Activated T-helper 1 cell treated with anti-CD3 and anti-CD28 coated beads, Interleukin-12 subunit alpha, Interleukin-12 subunit beta, Interleukin-2, Interleukin-4 antibody, amounts not matched to agents 30 ng/mL and 10 ng/mL and 1 ng/mL, durations not matched to agents 14 hours and 24 hours and 36 hours (primary cell): Measurements from ENCODE around the gene IQCF2. TPM values are rescaled to one million over a fixed set of nuclear protein-coding genes. Genes with fewer than 3 reads are reported as not detected.
"Not testable (repeated sequence)": the region's sequence is repeated elsewhere in the genome, so short reads cannot be mapped to it uniquely, and the experiment has no call there.

Experiments
- DNase-seq: peaks from one replicate; pipeline ENCODE4 v3.0.0; 2021; ENCODE audit warnings: low spot score
- H3K27ac Mint-ChIP-seq: one replicate; pipeline ENCODE4 v1.8.0; 2021; ENCODE audit warnings: mild to moderate bottlenecking, mixed read lengths
- H3K27me3 Mint-ChIP-seq: one replicate; pipeline ENCODE4 v1.8.0; 2022; ENCODE audit warnings: mild to moderate bottlenecking, moderate library complexity, mixed read lengths; ENCODE audit not compliant: insufficient read depth
- H3K36me3 Mint-ChIP-seq: one replicate; pipeline ENCODE4 v1.8.0; 2021; ENCODE audit warnings: low read depth, mixed read lengths
- H3K4me1 Mint-ChIP-seq: one replicate; pipeline ENCODE4 v1.8.0; 2021; ENCODE audit warnings: low read depth, mixed read lengths
- H3K4me3 Mint-ChIP-seq: one replicate; pipeline ENCODE4 v1.8.0; 2021; ENCODE audit warnings: mild to moderate bottlenecking, moderate library complexity, mixed read lengths
- H3K9me3 Mint-ChIP-seq: one replicate; pipeline ENCODE4 v1.8.0; 2021; ENCODE audit warnings: mixed read lengths
- intact Hi-C: fragments of 100-400 bp; cut with micrococcal nuclease; formaldehyde crosslinking; loops from one replicate; pipeline ENCODE4 v1.15.1; 2024
- total RNA-seq: library from RNA; stranded (reverse); gene quantifications from 2 replicates; pipeline ENCODE4 v1.2.3, GENCODE V29; 2022

IQCF2 gene
- total RNA-seq, 1 donor from 2014 or later: not detected

GRCh38 chr3:51855411-51855810 lies 6.0 kb upstream of the IQCF2 start:
- peaks cover 11% of the 10 kb centered on the region for H3K27me3 Mint-ChIP-seq
- H3K27ac Mint-ChIP-seq, DNase-seq, H3K4me3 Mint-ChIP-seq, H3K4me1 Mint-ChIP-seq, H3K36me3 Mint-ChIP-seq, H3K9me3 Mint-ChIP-seq, intact Hi-C loops: not testable (repeated sequence)

GRCh38 chr3:51862886-51863285 lies 1.5 kb downstream of the IQCF2 start:
- Mint-ChIP-seq H3K27ac (no peak overlapping the region), H3K4me1 (no peaks in the 10 kb centered on the region), H3K4me3 (no peak overlapping the region), H3K9me3 (no peaks in the 10 kb centered on the region), H3K27me3 (peaks cover 24% of the 10 kb centered on the region), H3K36me3 (no peaks in the 10 kb centered on the region)
- intact Hi-C loops: no loop called here
- DNase-seq: no peak

DNA sequence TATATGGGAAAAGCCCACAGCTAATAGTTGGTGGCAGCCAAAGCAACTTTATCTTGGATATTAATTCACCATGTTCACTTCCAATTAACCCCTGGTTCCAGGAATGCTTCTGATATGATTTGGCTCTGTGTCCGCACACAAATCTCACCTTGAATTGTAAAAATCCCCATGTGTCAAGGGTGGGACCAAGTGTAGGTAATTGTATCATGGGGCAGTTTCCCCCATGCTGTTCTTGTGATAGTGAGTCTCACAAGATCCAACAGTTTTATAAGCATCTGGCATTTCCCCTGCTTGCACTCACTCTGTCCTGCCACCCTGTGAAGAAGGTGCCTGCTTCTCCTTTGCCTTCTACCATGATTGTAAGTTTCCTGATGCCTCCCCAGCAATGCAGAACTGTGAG lies 7.5 kb downstream of the IQCF2 start:
- H3K36me3 Mint-ChIP-seq: not testable (repeated sequence)

DNA sequence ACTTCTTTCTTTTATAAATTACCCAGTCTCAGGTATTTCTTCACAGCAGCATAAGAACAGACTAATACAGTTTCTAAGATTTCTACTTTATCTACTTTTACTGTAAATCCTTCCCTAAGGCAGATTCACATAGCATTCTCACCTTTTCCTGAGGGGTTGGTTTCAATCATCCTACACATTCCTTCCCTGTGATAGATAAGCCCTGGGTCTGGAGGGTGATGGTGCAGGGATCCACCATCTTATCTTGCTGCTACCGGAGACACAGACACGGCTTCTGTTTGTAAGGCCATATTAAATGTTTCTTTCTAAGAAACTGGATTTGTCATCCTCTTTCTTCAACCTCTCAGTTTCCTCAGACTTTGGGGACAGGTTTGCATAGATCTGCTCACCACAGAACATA lies 7.9 kb downstream of the IQCF2 start:
- Mint-ChIP-seq H3K27me3 (peaks cover 31% of the 10 kb centered on the region), H3K27ac (no peak overlapping the region), H3K9me3 (no peaks in the 10 kb centered on the region), H3K4me1 (no peaks in the 10 kb centered on the region), H3K4me3 (no peak overlapping the region), H3K36me3 (no peaks in the 10 kb centered on the region)
- DNase-seq: no peak
- intact Hi-C loops: no loop called here

More for the DNA sequence above, 7.5 kb downstream of the IQCF2 start:
- peaks cover 31% of the 10 kb centered on the region for H3K27me3 Mint-ChIP-seq
- H3K4me3 Mint-ChIP-seq, H3K9me3 Mint-ChIP-seq, H3K4me1 Mint-ChIP-seq, H3K27ac Mint-ChIP-seq, intact Hi-C loops, DNase-seq: not testable (repeated sequence)

GRCh38 chr3:51873253-51873766 lies 11.9 kb downstream of the IQCF2 start:
- Mint-ChIP-seq H3K27ac (no peak overlapping the region), H3K27me3 (peaks cover 20% of the 10 kb centered on the region), H3K9me3 (no peaks in the 10 kb centered on the region), H3K4me3 (no peak overlapping the region), H3K36me3 (no peaks in the 10 kb centered on the region), H3K4me1 (no peaks in the 10 kb centered on the region)
- no peak for DNase-seq
- intact Hi-C loops: no loop called here

DNA sequence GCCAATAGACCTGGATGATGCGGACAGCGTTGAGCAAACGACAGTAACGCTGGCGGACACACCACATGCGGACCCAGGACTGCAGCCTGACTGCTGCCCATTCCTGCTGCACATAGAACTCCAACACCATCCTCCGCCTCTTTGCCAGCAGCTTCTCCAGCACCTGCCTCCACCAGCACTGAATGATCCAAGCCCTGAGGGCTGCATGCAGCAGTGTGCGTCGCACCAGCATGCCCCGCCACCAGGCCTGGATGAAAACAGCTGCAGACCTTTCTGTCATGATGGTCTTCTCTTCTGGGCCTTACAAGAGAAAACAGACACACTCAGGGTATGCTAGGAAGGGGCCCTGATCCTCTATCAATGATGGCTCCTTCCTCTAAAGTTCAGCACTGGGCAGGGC lies 12.5 kb downstream of the IQCF2 start:
- no peak overlapping the region for H3K4me3 Mint-ChIP-seq
- no peaks in the 10 kb centered on the region for H3K9me3 Mint-ChIP-seq
- DNase-seq: no peak
- no peak overlapping the region for H3K27ac Mint-ChIP-seq
- H3K4me1 Mint-ChIP-seq: no peaks in the 10 kb centered on the region
- H3K27me3 Mint-ChIP-seq: peaks cover 17% of the 10 kb centered on the region
- intact Hi-C loops: no loop called here
- no peaks in the 10 kb centered on the region for H3K36me3 Mint-ChIP-seq

- no peaks in the 10 kb centered on the region for H3K36me3 Mint-ChIP-seq
- H3K4me3 Mint-ChIP-seq: no peak overlapping the region
- DNase-seq: no peak
- H3K27me3 Mint-ChIP-seq: peaks cover 14% of the 10 kb centered on the region
- intact Hi-C loops: no loop called here
- no peak overlapping the region for H3K27ac Mint-ChIP-seq
- no peaks in the 10 kb centered on the region for H3K4me1 Mint-ChIP-seq
- no peaks in the 10 kb centered on the region for H3K9me3 Mint-ChIP-seq
Observed at GRCh38 chr3:51874411-51874810, 13.0 kb downstream of the IQCF2 start.

DNA sequence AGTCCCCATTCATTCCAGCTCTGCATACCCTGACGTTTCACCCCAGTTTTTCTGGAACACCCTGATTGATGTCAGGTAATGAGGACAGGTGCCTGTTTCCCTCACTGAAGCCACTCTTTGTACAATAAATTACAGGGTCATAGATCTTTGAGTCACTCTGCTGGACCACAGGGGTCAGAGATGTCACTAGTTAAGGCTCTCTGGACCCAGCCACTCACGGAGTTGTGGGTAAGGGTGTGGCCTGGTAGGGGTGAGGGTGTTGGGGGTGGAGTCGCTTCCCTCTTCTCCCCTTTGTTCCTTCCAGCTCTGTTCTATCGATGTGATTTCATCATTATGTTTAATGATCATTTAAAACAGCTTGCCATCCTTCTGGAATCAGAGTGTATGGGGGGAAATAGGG lies 13.5 kb downstream of the IQCF2 start:
- no peak for DNase-seq

DNA sequence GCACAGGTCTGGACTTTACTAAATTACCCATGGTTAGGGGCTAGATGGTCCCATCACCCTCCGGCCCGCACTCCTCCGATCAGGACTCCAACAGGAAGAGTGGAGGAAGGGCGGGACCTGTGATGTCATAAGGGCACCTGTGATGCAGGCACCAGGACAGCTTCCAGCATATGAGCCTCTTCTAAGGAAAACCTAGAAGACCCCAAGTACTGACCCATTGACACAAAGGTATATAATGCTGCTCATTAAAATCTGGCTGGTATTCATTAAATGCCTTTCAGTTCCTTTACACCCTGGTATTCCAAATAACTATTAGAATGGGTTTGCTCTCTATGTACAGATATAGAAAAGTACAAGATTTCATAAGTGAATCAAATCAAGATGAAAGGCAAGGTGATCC lies 14.1 kb downstream of the IQCF2 start, which contains the start of gene IQCF5:
Gene IQCF5, minus strand, starts transcription at position 101 of the 400 bp plus-strand sequence. Its CDS starts 70 bp downstream, at position 31.
- Mint-ChIP-seq H3K9me3 (no peaks in the 10 kb centered on the region), H3K4me3 (no peak within 1 kb of the TSS), H3K4me1 (no peaks in the 10 kb centered on the region), H3K27me3 (peaks cover 16% of the 10 kb centered on the region), H3K36me3 (no peaks in the 10 kb centered on the region), H3K27ac (no peak within 1 kb of the TSS)
- intact Hi-C loops: no loop called here
- no peak for DNase-seq

More for the DNA sequence above, 13.5 kb downstream of the IQCF2 start:
- no peaks in the 10 kb centered on the region for H3K36me3 Mint-ChIP-seq
- no peaks in the 10 kb centered on the region for H3K9me3 Mint-ChIP-seq
- intact Hi-C loops: no loop called here
- H3K27me3 Mint-ChIP-seq: peaks cover 11% of the 10 kb centered on the region
- no peaks in the 10 kb centered on the region for H3K4me1 Mint-ChIP-seq
- no peak overlapping the region for H3K4me3 Mint-ChIP-seq
- H3K27ac Mint-ChIP-seq: no peak overlapping the region

DNA sequence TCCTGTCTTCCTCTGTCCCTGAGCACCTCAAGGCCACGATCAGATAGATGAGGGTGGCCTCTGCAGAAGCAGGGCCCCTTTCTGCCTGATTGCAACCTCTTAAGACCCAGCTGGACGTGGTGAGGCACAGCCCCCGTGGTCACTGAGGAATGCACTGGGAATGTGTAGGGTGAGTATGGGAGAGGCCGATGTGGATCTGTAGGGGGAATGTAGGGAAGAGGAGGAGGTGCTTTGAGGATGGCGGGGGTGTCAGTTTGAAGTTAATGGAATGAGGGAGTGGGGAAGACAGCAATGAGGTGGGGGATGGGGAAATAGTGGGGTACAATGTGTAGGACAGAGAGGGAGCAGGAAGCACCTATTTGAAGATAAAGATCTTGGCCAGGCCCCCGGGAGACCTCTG lies 14.8 kb downstream of the IQCF2 start:
- Mint-ChIP-seq H3K36me3 (no peaks in the 10 kb centered on the region), H3K4me1 (no peaks in the 10 kb centered on the region), H3K27ac (no peak overlapping the region), H3K27me3 (peaks cover 12% of the 10 kb centered on the region), H3K9me3 (no peaks in the 10 kb centered on the region), H3K4me3 (no peak overlapping the region)
- no peak for DNase-seq
- intact Hi-C loops: no loop called here

GRCh38 chr3:51879937-51880336 lies 18.5 kb downstream of the IQCF2 start:
- intact Hi-C loops: no loop called here
- DNase-seq: no peak
- no peaks in the 10 kb centered on the region for H3K4me1 Mint-ChIP-seq
- H3K36me3 Mint-ChIP-seq: no peaks in the 10 kb centered on the region
- no peaks in the 10 kb centered on the region for H3K9me3 Mint-ChIP-seq
- no peak overlapping the region for H3K27ac Mint-ChIP-seq
- peaks cover 19% of the 10 kb centered on the region for H3K27me3 Mint-ChIP-seq
- no peak overlapping the region for H3K4me3 Mint-ChIP-seq

DNA sequence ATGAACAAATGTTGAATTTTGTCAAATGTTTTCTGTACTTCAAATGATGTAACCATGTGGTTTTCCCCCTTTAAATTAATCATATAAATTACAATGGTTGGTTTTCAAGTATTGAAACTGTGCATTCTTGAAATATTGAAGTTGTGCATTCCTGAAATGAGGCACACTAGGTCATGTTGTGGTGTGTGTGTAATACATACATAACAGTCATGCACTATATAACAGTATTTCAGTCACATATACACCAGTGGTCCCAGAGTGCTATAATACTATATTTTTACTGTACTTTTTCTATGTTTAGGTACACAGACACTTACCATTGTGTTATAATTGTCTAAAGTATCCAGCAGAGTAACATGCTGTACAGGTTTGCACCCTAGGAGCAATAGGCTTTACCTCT lies 25.0 kb downstream of the IQCF2 start:
- no peak for DNase-seq
- H3K27me3 Mint-ChIP-seq: peaks cover 12% of the 10 kb centered on the region
- intact Hi-C loops: no loop called here
- no peaks in the 10 kb centered on the region for H3K9me3 Mint-ChIP-seq
- no peak overlapping the region for H3K4me3 Mint-ChIP-seq
- peaks cover 4% of the 10 kb centered on the region for H3K4me1 Mint-ChIP-seq
- H3K36me3 Mint-ChIP-seq: no peaks in the 10 kb centered on the region
- H3K27ac Mint-ChIP-seq: no peak overlapping the region

DNA sequence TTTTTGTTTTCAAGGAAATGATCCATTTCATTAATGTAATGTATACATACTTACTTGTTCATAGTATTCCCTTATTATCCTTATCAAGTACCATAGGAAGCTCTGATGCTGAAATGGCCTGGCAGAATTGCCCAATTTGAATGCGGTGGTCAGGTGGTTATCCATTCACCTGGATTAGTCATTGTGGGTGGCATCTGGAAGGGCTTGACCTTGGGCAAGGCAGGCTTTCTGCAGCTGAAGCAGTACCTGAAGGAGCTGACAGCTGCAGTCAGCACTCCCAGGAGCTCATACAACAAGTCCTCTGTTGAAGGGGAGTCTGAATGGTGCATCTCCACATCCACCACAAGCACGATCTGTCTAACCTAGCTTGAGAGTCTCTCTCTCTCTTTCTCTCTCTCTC lies 26.2 kb downstream of the IQCF2 start:
- intact Hi-C loops: no loop called here
- Mint-ChIP-seq H3K4me1 (peaks cover 11% of the 10 kb centered on the region), H3K27me3 (peaks cover 14% of the 10 kb centered on the region), H3K36me3 (no peaks in the 10 kb centered on the region), H3K9me3 (no peaks in the 10 kb centered on the region), H3K27ac (no peak overlapping the region), H3K4me3 (no peak overlapping the region)
- no peak for DNase-seq

DNA sequence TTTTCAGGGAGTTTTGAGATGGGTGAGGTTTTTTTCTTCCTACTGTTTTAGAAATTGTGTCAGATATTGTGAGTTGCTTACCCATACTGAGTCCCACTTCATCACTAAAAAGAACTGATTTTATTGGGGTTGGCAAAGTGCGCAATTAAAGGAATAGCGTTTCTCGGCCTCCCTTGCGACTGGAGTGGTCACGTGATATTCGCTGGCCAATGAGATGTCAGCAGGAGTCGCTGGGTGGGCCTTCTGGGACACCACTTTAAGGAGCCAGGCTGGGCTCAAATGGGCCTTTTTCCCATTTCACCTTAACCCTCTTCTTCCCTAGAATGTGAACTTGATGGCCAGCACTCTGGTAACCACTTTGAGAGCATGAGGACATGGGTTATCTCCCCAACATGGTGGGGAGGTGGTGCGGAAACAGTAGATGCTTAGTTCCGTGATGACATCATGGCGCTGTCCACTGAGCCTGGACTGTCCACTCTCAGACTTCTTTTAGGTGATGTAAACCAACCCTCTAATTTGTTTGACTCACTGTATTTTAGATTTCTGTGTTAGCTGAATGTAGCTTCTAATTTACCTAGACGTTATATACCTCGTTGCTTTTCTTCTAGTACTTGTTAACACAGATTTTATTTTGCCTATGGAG lies 27.2 kb downstream of the IQCF2 start:
- Mint-ChIP-seq H3K27me3 (peaks cover 10% of the 10 kb centered on the region), H3K4me1 (peaks cover 11% of the 10 kb centered on the region), H3K36me3 (no peaks in the 10 kb centered on the region), H3K27ac (no peak overlapping the region), H3K4me3 (no peak overlapping the region), H3K9me3 (no peaks in the 10 kb centered on the region)
- intact Hi-C loops: no loop called here
- no peak for DNase-seq
